Activated T-helper 2 cell treated with anti-CD3 and anti-CD28 coated beads, Interferon-gamma antibody, Interleukin-2, Interleukin-4, amounts not matched to agents 10 μg/mL and 5 μg/mL and 100 μg/mL, durations not matched to agents 14 hours and 24 hours and 36 hours (primary cell): ENCODE data around the gene AP1B1. TPM values are rescaled to one million over a fixed set of nuclear protein-coding genes. Genes with fewer than 3 reads are reported as not detected.

ENCODE experiments used
- DNase-seq: peaks from one replicate; pipeline ENCODE4 v3.0.0; 2021; ENCODE audit warnings: low spot score
- H3K27ac Mint-ChIP-seq: one replicate; pipeline ENCODE4 v1.8.0; 2021; ENCODE audit warnings: mixed read lengths
- H3K27me3 Mint-ChIP-seq: one replicate; pipeline ENCODE4 v1.8.0; 2021; ENCODE audit warnings: low read depth, mixed read lengths
- H3K36me3 Mint-ChIP-seq: one replicate; pipeline ENCODE4 v1.8.0; 2021; ENCODE audit warnings: low read depth, mixed read lengths
- H3K4me1 Mint-ChIP-seq: one replicate; pipeline ENCODE4 v1.8.0; 2021; ENCODE audit warnings: low read depth, mixed read lengths
- H3K4me3 Mint-ChIP-seq: one replicate; pipeline ENCODE4 v1.8.0; 2021; ENCODE audit warnings: low read depth, mild to moderate bottlenecking, moderate library complexity, mixed read lengths
- H3K9me3 Mint-ChIP-seq: one replicate; pipeline ENCODE4 v1.8.0; 2021; ENCODE audit warnings: mixed read lengths
- intact Hi-C: fragments of 100-400 bp; cut with micrococcal nuclease; formaldehyde crosslinking; loops from one replicate; pipeline ENCODE4 v1.15.1; 2023
- total RNA-seq: library from RNA; stranded (reverse); gene quantifications from 2 replicates; pipeline ENCODE4 v1.2.3, GENCODE V29; 2022

AP1B1 gene
- total RNA-seq, 1 donor from 2014 or later, result 73.4 TPM

GRCh38 chr22:29311464-29312217 lies 76.7 kb downstream of the AP1B1 start:
- Mint-ChIP-seq H3K4me3 (no peak overlapping the region), H3K4me1 (peaks cover 24% of the 10 kb centered on the region), H3K27me3 (peaks cover 36% of the 10 kb centered on the region), H3K27ac (no peak overlapping the region), H3K9me3 (no peaks in the 10 kb centered on the region), H3K36me3 (no peaks in the 10 kb centered on the region)
- intact Hi-C loops, result loop anchor here (5.0 kb wide), 1 partner anchor 39 kb away; no protein-coding TSS in a partner anchor
- DNase-seq, result no peak

GRCh38 chr22:29310863-29311339 lies 77.5 kb downstream of the AP1B1 start:
- peaks cover 24% of the 10 kb centered on the region for H3K4me1 Mint-ChIP-seq
- H3K27ac Mint-ChIP-seq, result no peak overlapping the region
- H3K36me3 Mint-ChIP-seq, result no peaks in the 10 kb centered on the region
- intact Hi-C loops, result loop anchor here (5.0 kb wide), 1 partner anchor 39 kb away; no protein-coding TSS in a partner anchor
- H3K4me3 Mint-ChIP-seq, result no peak overlapping the region
- DNase-seq, result peak; percentile 56
- H3K9me3 Mint-ChIP-seq, result no peaks in the 10 kb centered on the region
- peaks cover 30% of the 10 kb centered on the region for H3K27me3 Mint-ChIP-seq

- H3K4me1 Mint-ChIP-seq, result peaks cover 24% of the 10 kb centered on the region
- H3K4me3 Mint-ChIP-seq, result no peak overlapping the region
- H3K36me3 Mint-ChIP-seq, result no peaks in the 10 kb centered on the region
- H3K27ac Mint-ChIP-seq, result no peak overlapping the region
- no peak for DNase-seq
- H3K27me3 Mint-ChIP-seq, result peaks cover 30% of the 10 kb centered on the region
- intact Hi-C loops, result loop anchor here (5.0 kb wide), 1 partner anchor 38 kb away; no protein-coding TSS in a partner anchor
- H3K9me3 Mint-ChIP-seq, result no peaks in the 10 kb centered on the region
Observed at GRCh38 chr22:29310065-29310862, 78.1 kb downstream of the AP1B1 start.

GRCh38 chr22:29309332-29310064 lies 78.9 kb downstream of the AP1B1 start:
- peaks cover 23% of the 10 kb centered on the region for H3K4me1 Mint-ChIP-seq
- DNase-seq, result no peak
- H3K27ac Mint-ChIP-seq, result no peak overlapping the region
- H3K27me3 Mint-ChIP-seq, result peaks cover 26% of the 10 kb centered on the region
- H3K36me3 Mint-ChIP-seq, result no peaks in the 10 kb centered on the region
- H3K9me3 Mint-ChIP-seq, result no peaks in the 10 kb centered on the region
- no peak overlapping the region for H3K4me3 Mint-ChIP-seq
- intact Hi-C loops, result loop anchor here (5.0 kb wide), 1 partner anchor 37 kb away; no protein-coding TSS in a partner anchor

- Mint-ChIP-seq H3K27ac (no peak overlapping the region), H3K36me3 (no peaks in the 10 kb centered on the region), H3K4me1 (peaks cover 17% of the 10 kb centered on the region), H3K9me3 (no peaks in the 10 kb centered on the region), H3K27me3 (peaks cover 20% of the 10 kb centered on the region), H3K4me3 (peak overlapping the region; percentile 13)
- DNase-seq, result peak; percentile 28
- intact Hi-C loops, result no loop called here
Observed at GRCh38 chr22:29308791-29309262, 79.5 kb downstream of the AP1B1 start.

GRCh38 chr22:29308148-29308790 lies 80.1 kb downstream of the AP1B1 start:
- DNase-seq, result no peak
- Mint-ChIP-seq H3K4me3 (no peak overlapping the region), H3K27ac (no peak overlapping the region), H3K36me3 (no peaks in the 10 kb centered on the region), H3K9me3 (no peaks in the 10 kb centered on the region), H3K4me1 (peaks cover 14% of the 10 kb centered on the region), H3K27me3 (peaks cover 15% of the 10 kb centered on the region)
- intact Hi-C loops, result no loop called here

- H3K27me3 Mint-ChIP-seq, result peaks cover 9% of the 10 kb centered on the region
- no peaks in the 10 kb centered on the region for H3K9me3 Mint-ChIP-seq
- no peaks in the 10 kb centered on the region for H3K36me3 Mint-ChIP-seq
- peak overlapping the region; percentile 12 for H3K27ac Mint-ChIP-seq
- H3K4me3 Mint-ChIP-seq, result peak overlapping the region; percentile 79
- H3K4me1 Mint-ChIP-seq, result peaks cover 14% of the 10 kb centered on the region
- no peak for DNase-seq
- intact Hi-C loops, result no loop called here
Observed at GRCh38 chr22:29307596-29308147, 80.7 kb downstream of the AP1B1 start.

GRCh38 chr22:29306835-29307595 lies 81.4 kb downstream of the AP1B1 start:
- H3K36me3 Mint-ChIP-seq, result no peaks in the 10 kb centered on the region
- H3K9me3 Mint-ChIP-seq, result no peaks in the 10 kb centered on the region
- no peak for DNase-seq
- intact Hi-C loops, result no loop called here
- H3K27ac Mint-ChIP-seq, result peak overlapping the region; percentile 12
- peaks cover 14% of the 10 kb centered on the region for H3K4me1 Mint-ChIP-seq
- H3K27me3 Mint-ChIP-seq, result peaks cover 6% of the 10 kb centered on the region
- H3K4me3 Mint-ChIP-seq, result peak overlapping the region; percentile 79

- peaks cover 6% of the 10 kb centered on the region for H3K27me3 Mint-ChIP-seq
- peak within 1 kb of the TSS; percentile 79 for H3K4me3 Mint-ChIP-seq
- H3K4me1 Mint-ChIP-seq, result peaks cover 13% of the 10 kb centered on the region
- no peaks in the 10 kb centered on the region for H3K9me3 Mint-ChIP-seq
- peak within 1 kb of the TSS; percentile 12 for H3K27ac Mint-ChIP-seq
- intact Hi-C loops, result no loop called here
- peaks cover 2% of the 10 kb centered on the region for H3K36me3 Mint-ChIP-seq
- DNase-seq, result peak; percentile 52
Observed at GRCh38 chr22:29306175-29306834, 82.1 kb downstream of the AP1B1 start, which contains the start of gene GAS2L1. Gene GAS2L1 (plus strand): TSS chr22:29306650. CDS start chr22:29308106, 1,456 bp downstream.

GRCh38 chr22:29305836-29306174 lies 82.6 kb downstream of the AP1B1 start:
- Mint-ChIP-seq H3K27me3 (peaks cover 6% of the 10 kb centered on the region), H3K4me3 (peak overlapping the region; percentile 69), H3K9me3 (no peaks in the 10 kb centered on the region), H3K4me1 (peaks cover 13% of the 10 kb centered on the region), H3K27ac (no peak overlapping the region), H3K36me3 (peaks cover 7% of the 10 kb centered on the region)
- intact Hi-C loops, result no loop called here
- no peak for DNase-seq
